Measurements from ENCODE around the gene GLCE. TPM values are rescaled to one million over a fixed set of nuclear protein-coding genes. Genes with fewer than 3 reads are reported as not detected.

The GLCE gene
- total RNA-seq, 4 donors from 2014 or later, result 5.9 to 18.8 (median 10.2) TPM

- no peak for TF ChIP-seq POLR2AphosphoS5 (IDR thresholded peaks at IDR 0.05)
- TF ChIP-seq, protein P1, sequence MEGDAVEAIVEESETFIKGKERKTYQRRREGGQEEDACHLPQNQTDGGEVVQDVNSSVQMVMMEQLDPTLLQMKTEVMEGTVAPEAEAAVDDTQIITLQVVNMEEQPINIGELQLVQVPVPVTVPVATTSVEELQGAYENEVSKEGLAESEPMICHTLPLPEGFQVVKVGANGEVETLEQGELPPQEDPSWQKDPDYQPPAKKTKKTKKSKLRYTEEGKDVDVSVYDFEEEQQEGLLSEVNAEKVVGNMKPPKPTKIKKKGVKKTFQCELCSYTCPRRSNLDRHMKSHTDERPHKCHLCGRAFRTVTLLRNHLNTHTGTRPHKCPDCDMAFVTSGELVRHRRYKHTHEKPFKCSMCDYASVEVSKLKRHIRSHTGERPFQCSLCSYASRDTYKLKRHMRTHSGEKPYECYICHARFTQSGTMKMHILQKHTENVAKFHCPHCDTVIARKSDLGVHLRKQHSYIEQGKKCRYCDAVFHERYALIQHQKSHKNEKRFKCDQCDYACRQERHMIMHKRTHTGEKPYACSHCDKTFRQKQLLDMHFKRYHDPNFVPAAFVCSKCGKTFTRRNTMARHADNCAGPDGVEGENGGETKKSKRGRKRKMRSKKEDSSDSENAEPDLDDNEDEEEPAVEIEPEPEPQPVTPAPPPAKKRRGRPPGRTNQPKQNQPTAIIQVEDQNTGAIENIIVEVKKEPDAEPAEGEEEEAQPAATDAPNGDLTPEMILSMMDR (IDR thresholded peaks at IDR 0.05), result no peak
- no peak for TF ChIP-seq POLR2A (IDR thresholded peaks at IDR 0.05)
- no peak for TF ChIP-seq EP300 (IDR thresholded peaks at IDR 0.05)
- Histone ChIP-seq H3K4me3 (no peak overlapping the region), H3K27me3 (no peaks in the 10 kb centered on the region), H3K4me1 (no peaks in the 10 kb centered on the region), H3K36me3 (no peaks in the 10 kb centered on the region), H3K27ac (no peak overlapping the region), H3K9me3 (no peaks in the 10 kb centered on the region)
- ATAC-seq, result no peak
These were observed 15.1 kb downstream of the GLCE start for GRCh38 chr15:69175536-69175935.

- no peaks in the 10 kb centered on the region for H3K9me3 ChIP-seq
- TF ChIP-seq EP300 (IDR thresholded peaks at IDR 0.05) (no peak), POLR2AphosphoS5 (IDR thresholded peaks at IDR 0.05) (no peak), POLR2A (IDR thresholded peaks at IDR 0.05) (no peak)
- TF ChIP-seq, protein P1 (IDR thresholded peaks at IDR 0.05), result no peak
- no peak overlapping the region for H3K4me3 ChIP-seq
- no peak for ATAC-seq
- no peaks in the 10 kb centered on the region for H3K27me3 ChIP-seq
- H3K36me3 ChIP-seq, result no peaks in the 10 kb centered on the region
- H3K27ac ChIP-seq, result no peak overlapping the region
- no peaks in the 10 kb centered on the region for H3K4me1 ChIP-seq
These were observed 21.0 kb downstream of the GLCE start for GRCh38 chr15:69181424-69181823.

- no peak for TF ChIP-seq POLR2A (IDR thresholded peaks at IDR 0.05)
- TF ChIP-seq POLR2AphosphoS5 (IDR thresholded peaks at IDR 0.05), result no peak
- no peak for TF ChIP-seq EP300 (IDR thresholded peaks at IDR 0.05)
- TF ChIP-seq, protein P1 (IDR thresholded peaks at IDR 0.05), result no peak
- Histone ChIP-seq H3K27ac (no peak overlapping the region), H3K4me1 (no peaks in the 10 kb centered on the region), H3K9me3 (peaks cover 0 to 10% (median 0%) of the 10 kb centered on the region in 3 donors), H3K4me3 (no peak overlapping the region), H3K36me3 (no peaks in the 10 kb centered on the region), H3K27me3 (no peaks in the 10 kb centered on the region)
- no peak for ATAC-seq
- WGBS, 2 donors (ENCODE audit: low coverage in 1 of 2), result 95 to 100% methylated on average over 1 of the region's 1 CpG
These were observed 24.8 kb downstream of the GLCE start for GRCh38 chr15:69185216-69185615.

DNA sequence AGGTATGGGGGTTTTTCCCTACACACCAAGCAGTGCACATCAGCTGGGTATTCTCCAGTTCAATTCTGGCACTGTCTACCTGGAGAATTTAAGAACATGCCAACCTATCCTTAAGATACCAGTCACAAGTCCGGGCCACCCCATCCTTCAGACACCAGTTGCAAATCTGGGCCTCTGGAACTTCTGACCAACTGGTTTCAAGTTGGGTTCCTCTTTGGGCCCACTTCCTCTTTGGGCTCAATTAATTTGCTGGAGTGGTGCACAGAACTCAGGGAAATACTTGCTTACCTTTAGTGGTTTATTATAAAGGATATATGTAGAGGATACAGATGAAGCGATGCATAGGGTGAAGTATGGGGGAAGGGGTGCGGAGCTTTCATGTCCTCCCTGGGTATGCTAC, 25.3 kb downstream of the GLCE start:
- no peaks in the 10 kb centered on the region for H3K4me1 ChIP-seq
- 71% methylated on average over 1 of the region's 3 CpGs; no CpG with 5 or more reads in 1 of the 2 donors for WGBS, 2 donors (ENCODE audit: low coverage in 1 of 2)
- H3K27ac ChIP-seq, result no peak overlapping the region
- no peaks in the 10 kb centered on the region for H3K36me3 ChIP-seq
- H3K27me3 ChIP-seq, result no peaks in the 10 kb centered on the region
- no peak for ATAC-seq
- no peak for TF ChIP-seq POLR2AphosphoS5 (IDR thresholded peaks at IDR 0.05)
- no peak for TF ChIP-seq POLR2A (IDR thresholded peaks at IDR 0.05)
- TF ChIP-seq, protein P1 (IDR thresholded peaks at IDR 0.05), result no peak
- TF ChIP-seq EP300 (IDR thresholded peaks at IDR 0.05), result no peak
- peaks cover 0 to 15% (median 0%) of the 10 kb centered on the region in 3 donors for H3K9me3 ChIP-seq
- no peak overlapping the region for H3K4me3 ChIP-seq

DNA sequence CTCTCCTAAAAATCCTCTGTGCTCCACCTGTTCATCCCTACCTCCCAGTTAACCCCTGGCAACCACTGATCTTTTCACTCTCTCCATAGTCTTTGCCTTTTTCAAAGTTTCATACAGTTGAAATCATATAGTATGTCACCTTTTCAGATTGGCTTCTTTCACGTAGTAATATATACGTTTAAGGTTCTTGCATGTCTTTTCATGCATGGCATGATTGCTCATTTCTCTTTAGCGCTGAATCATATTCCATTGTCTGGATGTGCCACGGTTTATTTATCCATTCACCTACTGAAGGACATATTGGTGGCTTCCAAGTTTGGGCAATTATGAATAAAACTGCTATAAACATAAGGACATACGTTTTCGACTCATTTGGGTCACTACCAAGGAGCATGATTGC, 28.7 kb downstream of the GLCE start:
- Histone ChIP-seq H3K9me3 (peaks cover 0 to 15% (median 0%) of the 10 kb centered on the region in 3 donors), H3K4me1 (peaks cover 9 to 17% (median 11%) of the 10 kb centered on the region in 3 donors), H3K27ac (no peak overlapping the region), H3K4me3 (no peak overlapping the region), H3K27me3 (no peaks in the 10 kb centered on the region), H3K36me3 (no peaks in the 10 kb centered on the region)
- no peak for ATAC-seq
- 87 to 91% methylated on average over 6 of the region's 6 CpGs for WGBS, 2 donors (ENCODE audit: low coverage in 1 of 2)
- no peak for TF ChIP-seq POLR2AphosphoS5 (IDR thresholded peaks at IDR 0.05)
- no peak for TF ChIP-seq EP300 (IDR thresholded peaks at IDR 0.05)
- TF ChIP-seq, protein P1 (IDR thresholded peaks at IDR 0.05), result no peak
- TF ChIP-seq POLR2A (IDR thresholded peaks at IDR 0.05), result no peak
